Activated T-helper 17 cell treated with anti-CD3 and anti-CD28 coated beads, Interleukin-2, amount 50 U/mL, for 72 hours (primary cell): Measurements from ENCODE around the gene TMEM123. TPM values are rescaled to one million over a fixed set of nuclear protein-coding genes. Genes with fewer than 3 reads are reported as not detected.

ENCODE experiments used
- ATAC-seq: fragments of 150-1000 bp; cut with Tn5 transposase; replicated peaks from 2 replicates; pipeline ENCODE4 v1.10.0; 2021; ENCODE audit warnings: mild to moderate bottlenecking, moderate library complexity
- H3K27ac Mint-ChIP-seq: one replicate; pipeline ENCODE4 v1.8.0; 2022; ENCODE audit warnings: mixed read lengths
- H3K27me3 Mint-ChIP-seq: one replicate; pipeline ENCODE4 v1.8.0; 2022; ENCODE audit warnings: mixed read lengths
- H3K36me3 Mint-ChIP-seq: one replicate; pipeline ENCODE4 v1.8.0; 2022; ENCODE audit warnings: low read depth, mild to moderate bottlenecking, mixed read lengths
- H3K4me1 Mint-ChIP-seq: one replicate; pipeline ENCODE4 v1.8.0; 2022; ENCODE audit warnings: mixed read lengths
- H3K4me3 Mint-ChIP-seq: one replicate; pipeline ENCODE4 v1.8.0; 2022; ENCODE audit warnings: mild to moderate bottlenecking, mixed read lengths
- H3K9me3 Mint-ChIP-seq: one replicate; pipeline ENCODE4 v1.8.0; 2022; ENCODE audit warnings: mixed read lengths
- total RNA-seq, 2 donors: library from RNA; stranded (reverse); gene quantifications; one replicate each; pipeline ENCODE4 v1.2.3, GENCODE V29; 2022

The TMEM123 gene
- total RNA-seq, 2 donors from 2014 or later, result 140 to 209 TPM

- peak overlapping the region; percentile 10 for H3K27ac Mint-ChIP-seq
- H3K9me3 Mint-ChIP-seq, result no peaks in the 10 kb centered on the region
- H3K27me3 Mint-ChIP-seq, result no peaks in the 10 kb centered on the region
- ATAC-seq, result no peak
- H3K4me1 Mint-ChIP-seq, result peaks cover 32% of the 10 kb centered on the region
- H3K36me3 Mint-ChIP-seq, result no peaks in the 10 kb centered on the region
- peak overlapping the region; percentile 53 for H3K4me3 Mint-ChIP-seq
These were observed 13.1 kb upstream of the TMEM123 start for GRCh38 chr11:102465696-102466095.

GRCh38 chr11:102464859-102465500 lies 12.4 kb upstream of the TMEM123 start:
- peak overlapping the region; percentile 53 for H3K4me3 Mint-ChIP-seq
- peak; percentile 71 for ATAC-seq
- H3K4me1 Mint-ChIP-seq, result peaks cover 29% of the 10 kb centered on the region
- H3K27me3 Mint-ChIP-seq, result no peaks in the 10 kb centered on the region
- H3K9me3 Mint-ChIP-seq, result no peaks in the 10 kb centered on the region
- H3K36me3 Mint-ChIP-seq, result no peaks in the 10 kb centered on the region
- peak overlapping the region; percentile 10 for H3K27ac Mint-ChIP-seq

DNA sequence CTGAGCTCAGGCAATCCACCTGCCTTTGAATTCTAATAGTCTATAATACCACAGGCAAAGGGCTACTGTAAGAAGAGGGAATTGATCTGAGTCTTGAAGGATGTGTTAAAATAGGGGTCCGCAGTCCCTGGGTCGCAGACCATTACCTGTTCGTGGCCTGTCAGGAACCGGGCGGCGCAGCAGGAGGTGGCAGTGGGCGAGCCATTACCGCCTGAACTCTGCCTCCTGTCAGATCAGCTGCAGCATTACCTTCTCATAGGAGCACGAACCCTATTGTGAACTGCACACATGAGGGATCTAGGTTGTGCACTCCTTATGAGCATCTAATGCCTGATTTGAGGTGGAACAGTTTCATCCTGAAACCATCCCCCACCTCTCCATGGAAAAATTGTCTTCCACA lies 11.5 kb upstream of the TMEM123 start:
- Mint-ChIP-seq H3K36me3 (no peaks in the 10 kb centered on the region), H3K27me3 (no peaks in the 10 kb centered on the region), H3K4me3 (no peak overlapping the region), H3K27ac (no peak overlapping the region), H3K9me3 (no peaks in the 10 kb centered on the region), H3K4me1 (peaks cover 37% of the 10 kb centered on the region)
- no peak for ATAC-seq

GRCh38 chr11:102462610-102463009 lies 10.0 kb upstream of the TMEM123 start:
- no peak for ATAC-seq
- no peak overlapping the region for H3K4me3 Mint-ChIP-seq
- no peaks in the 10 kb centered on the region for H3K9me3 Mint-ChIP-seq
- H3K27me3 Mint-ChIP-seq, result no peaks in the 10 kb centered on the region
- H3K36me3 Mint-ChIP-seq, result no peaks in the 10 kb centered on the region
- H3K27ac Mint-ChIP-seq, result no peak overlapping the region
- peaks cover 42% of the 10 kb centered on the region for H3K4me1 Mint-ChIP-seq

GRCh38 chr11:102459393-102459792 lies 6.8 kb upstream of the TMEM123 start:
- H3K4me3 Mint-ChIP-seq, result no peak overlapping the region
- no peaks in the 10 kb centered on the region for H3K36me3 Mint-ChIP-seq
- ATAC-seq, result peak; percentile 42
- peak overlapping the region; percentile 18 for H3K27ac Mint-ChIP-seq
- peaks cover 36% of the 10 kb centered on the region for H3K4me1 Mint-ChIP-seq
- H3K9me3 Mint-ChIP-seq, result no peaks in the 10 kb centered on the region
- H3K27me3 Mint-ChIP-seq, result no peaks in the 10 kb centered on the region

- ATAC-seq, result no peak
- no peaks in the 10 kb centered on the region for H3K9me3 Mint-ChIP-seq
- H3K36me3 Mint-ChIP-seq, result no peaks in the 10 kb centered on the region
- H3K27ac Mint-ChIP-seq, result no peak overlapping the region
- H3K27me3 Mint-ChIP-seq, result no peaks in the 10 kb centered on the region
- H3K4me3 Mint-ChIP-seq, result peak overlapping the region; percentile 31
- peaks cover 36% of the 10 kb centered on the region for H3K4me1 Mint-ChIP-seq
These were observed 6.0 kb upstream of the TMEM123 start for GRCh38 chr11:102458548-102458947.

DNA sequence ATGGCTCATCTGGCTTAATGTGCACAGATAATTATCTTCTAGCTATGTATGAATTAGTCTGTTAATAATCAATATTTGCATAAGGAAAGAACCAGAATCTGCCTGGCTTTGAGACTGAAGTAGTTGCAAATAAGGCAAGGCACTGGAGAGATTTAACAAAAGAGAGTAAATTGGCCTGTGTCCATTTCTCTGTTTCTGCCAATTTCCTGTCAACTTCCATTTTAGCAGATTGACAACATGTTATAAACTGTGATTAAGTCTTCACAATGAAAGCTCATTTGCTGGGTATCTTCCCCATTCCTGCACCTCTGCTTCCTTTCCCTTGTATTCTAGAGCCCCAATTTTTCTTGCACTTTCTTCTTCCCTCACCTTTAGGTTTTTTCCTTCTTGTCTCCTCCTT lies 5.3 kb upstream of the TMEM123 start:
- Mint-ChIP-seq H3K27me3 (no peaks in the 10 kb centered on the region), H3K4me3 (peak overlapping the region; percentile 31), H3K36me3 (no peaks in the 10 kb centered on the region), H3K4me1 (peaks cover 36% of the 10 kb centered on the region), H3K27ac (no peak overlapping the region), H3K9me3 (no peaks in the 10 kb centered on the region)
- ATAC-seq, result no peak

GRCh38 chr11:102457056-102457677 lies 4.6 kb upstream of the TMEM123 start:
- no peak overlapping the region for H3K27ac Mint-ChIP-seq
- H3K36me3 Mint-ChIP-seq, result no peaks in the 10 kb centered on the region
- peak overlapping the region; percentile 31 for H3K4me3 Mint-ChIP-seq
- no peaks in the 10 kb centered on the region for H3K27me3 Mint-ChIP-seq
- peaks cover 36% of the 10 kb centered on the region for H3K4me1 Mint-ChIP-seq
- ATAC-seq, result peak; percentile 11
- no peaks in the 10 kb centered on the region for H3K9me3 Mint-ChIP-seq

DNA sequence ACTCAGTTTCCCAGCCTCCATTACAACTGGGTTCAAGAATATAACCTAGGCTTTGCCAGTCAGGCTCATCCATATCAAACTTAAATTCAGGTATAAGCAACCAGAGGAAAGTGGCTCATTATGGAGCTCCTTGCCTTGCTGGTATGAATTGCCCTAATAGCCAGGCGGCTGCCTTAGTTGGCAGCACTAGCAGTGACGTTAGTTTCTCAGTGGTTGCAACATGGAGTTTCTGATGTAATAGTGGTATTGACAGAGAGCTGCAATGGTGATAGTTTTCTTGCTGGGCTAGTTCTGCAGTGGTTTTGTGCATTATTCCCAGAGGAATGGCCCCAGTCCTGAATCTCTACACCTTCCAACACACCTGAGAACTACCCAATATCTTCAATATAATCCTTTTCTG lies 3.8 kb upstream of the TMEM123 start:
- H3K27me3 Mint-ChIP-seq, result no peaks in the 10 kb centered on the region
- H3K4me3 Mint-ChIP-seq, result no peak overlapping the region
- H3K9me3 Mint-ChIP-seq, result no peaks in the 10 kb centered on the region
- ATAC-seq, result no peak
- H3K36me3 Mint-ChIP-seq, result peaks cover 6% of the 10 kb centered on the region
- peaks cover 36% of the 10 kb centered on the region for H3K4me1 Mint-ChIP-seq
- H3K27ac Mint-ChIP-seq, result no peak overlapping the region

DNA sequence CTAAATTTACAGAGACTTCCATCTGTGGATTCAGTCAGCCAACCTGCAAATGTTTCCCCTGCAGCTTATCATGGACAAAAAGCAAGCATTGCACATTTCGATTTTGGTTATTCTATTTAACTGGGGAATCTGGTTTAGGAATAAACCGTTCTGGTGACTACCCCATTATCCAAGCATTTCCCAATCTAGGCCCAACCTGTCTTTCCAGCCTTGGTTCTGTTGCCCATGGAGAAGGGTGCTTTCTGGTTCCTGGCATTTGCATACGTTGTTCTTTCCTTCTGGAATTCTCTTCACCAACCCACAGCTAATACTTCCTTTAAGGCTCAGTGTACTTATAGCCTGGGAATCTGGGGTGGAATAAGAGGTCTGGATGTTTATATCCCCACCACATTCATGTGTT lies 1.4 kb upstream of the TMEM123 start:
- Mint-ChIP-seq H3K36me3 (peaks cover 30% of the 10 kb centered on the region), H3K27me3 (no peaks in the 10 kb centered on the region), H3K4me1 (peaks cover 46% of the 10 kb centered on the region), H3K4me3 (peak overlapping the region; percentile 5), H3K9me3 (no peaks in the 10 kb centered on the region), H3K27ac (no peak overlapping the region)
- ATAC-seq, result no peak

- peak overlapping the region; percentile 98 for H3K4me3 Mint-ChIP-seq
- H3K9me3 Mint-ChIP-seq, result no peaks in the 10 kb centered on the region
- peak overlapping the region; percentile 95 for H3K27ac Mint-ChIP-seq
- H3K27me3 Mint-ChIP-seq, result no peaks in the 10 kb centered on the region
- H3K4me1 Mint-ChIP-seq, result peaks cover 47% of the 10 kb centered on the region
- peaks cover 37% of the 10 kb centered on the region for H3K36me3 Mint-ChIP-seq
- ATAC-seq, result no peak
These were observed 734 bp upstream of the TMEM123 start for GRCh38 chr11:102453302-102453695.

DNA sequence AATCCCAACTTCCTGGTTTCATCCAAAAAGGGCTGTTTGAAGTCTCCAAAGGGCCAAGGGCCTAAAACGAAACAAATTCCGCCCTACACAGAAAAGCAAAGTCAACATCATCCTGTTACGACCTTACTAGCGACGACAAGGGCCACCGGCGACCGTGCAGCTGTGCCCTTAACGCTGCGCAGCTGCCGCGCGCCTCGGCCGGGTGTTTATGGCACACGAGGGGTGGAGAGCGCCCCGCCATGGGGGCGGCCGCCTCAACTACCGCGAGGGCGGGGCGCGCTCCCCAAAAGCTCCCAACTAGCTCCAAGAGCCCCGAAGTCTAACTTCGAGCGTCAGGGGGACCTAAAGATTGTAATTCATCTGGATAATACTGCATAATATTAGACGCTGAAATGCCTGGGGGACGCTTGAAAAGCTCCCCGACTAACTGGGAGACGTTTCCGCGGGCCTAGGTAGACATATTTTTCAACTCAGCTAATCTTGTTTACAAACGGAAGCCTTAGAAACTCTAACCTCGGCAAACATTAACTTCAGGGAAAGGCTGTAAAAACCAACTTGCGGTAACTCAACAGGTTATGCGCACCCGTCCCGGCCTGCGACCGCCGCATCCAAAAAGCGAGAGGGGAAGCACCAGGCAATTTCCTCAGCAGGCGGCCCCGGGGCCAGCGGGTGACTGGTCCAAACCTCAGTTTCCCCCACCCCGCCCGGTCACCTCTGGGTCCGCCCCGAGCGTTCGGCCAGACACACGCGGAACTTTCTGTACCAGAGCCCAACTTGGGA lies 694 bp downstream of the TMEM123 start:
- peak; percentile 65 for ATAC-seq
- H3K36me3 Mint-ChIP-seq, result peaks cover 51% of the 10 kb centered on the region
- H3K4me1 Mint-ChIP-seq, result peaks cover 50% of the 10 kb centered on the region
- no peaks in the 10 kb centered on the region for H3K9me3 Mint-ChIP-seq
- H3K27me3 Mint-ChIP-seq, result no peaks in the 10 kb centered on the region
- H3K27ac Mint-ChIP-seq, result peak overlapping the region; percentile 95
- H3K4me3 Mint-ChIP-seq, result peak overlapping the region; percentile 98

- peak overlapping the region; percentile 98 for H3K4me3 Mint-ChIP-seq
- H3K27ac Mint-ChIP-seq, result peak overlapping the region; percentile 95
These were observed 1.4 kb downstream of the TMEM123 start for GRCh38 chr11:102451041-102451680.

GRCh38 chr11:102449651-102450570 lies 2.7 kb downstream of the TMEM123 start:
- Mint-ChIP-seq H3K36me3 (peaks cover 71% of the 10 kb centered on the region), H3K27me3 (no peaks in the 10 kb centered on the region), H3K27ac (peak overlapping the region; percentile 95), H3K4me1 (peaks cover 52% of the 10 kb centered on the region), H3K4me3 (peak overlapping the region; percentile 98), H3K9me3 (no peaks in the 10 kb centered on the region)
- no peak for ATAC-seq

More at GRCh38 chr11:102451041-102451680, 1.4 kb downstream of the TMEM123 start:
- no peaks in the 10 kb centered on the region for H3K9me3 Mint-ChIP-seq
- ATAC-seq, result no peak
- H3K27me3 Mint-ChIP-seq, result no peaks in the 10 kb centered on the region
- peaks cover 54% of the 10 kb centered on the region for H3K4me1 Mint-ChIP-seq
- H3K36me3 Mint-ChIP-seq, result peaks cover 58% of the 10 kb centered on the region
